NCI-H345 (cell line): Measurements from ENCODE around the gene SYF2.
"Not testable (repeated sequence)": the region's sequence is repeated elsewhere in the genome, so short reads cannot be mapped to it uniquely, and the experiment has no call there.

Experiments
- DNase-seq: peaks from one replicate; lab custom pipeline; 2025; lab: John Stamatoyannopoulos, UW

Gene SYF2

GRCh38 chr1:25246600-25247023 is 14.3 kb upstream of the SYF2 start:
- DNase-seq: peak; percentile 36

- no peak for DNase-seq
Observed at GRCh38 chr1:25245809-25246599, 13.7 kb upstream of the SYF2 start.

- DNase-seq: no peak
Observed at GRCh38 chr1:25245393-25245792, 13.1 kb upstream of the SYF2 start.

GRCh38 chr1:25243907-25244306 is 11.6 kb upstream of the SYF2 start:
- no peak for DNase-seq

- DNase-seq: peak; percentile 97
Observed at GRCh38 chr1:25239681-25240541, 7.6 kb upstream of the SYF2 start.

- no peak for DNase-seq
Observed at GRCh38 chr1:25238046-25238445, 5.7 kb upstream of the SYF2 start.

- not testable (repeated sequence) for DNase-seq
Observed at GRCh38 chr1:25236261-25236660, 4.0 kb upstream of the SYF2 start.

GRCh38 chr1:25235411-25235810 is 3.1 kb upstream of the SYF2 start:
- not testable (repeated sequence) for DNase-seq

- peak; percentile 62 for DNase-seq
Observed at GRCh38 chr1:25232866-25233784, 823 bp upstream of the SYF2 start.

- no peak for DNase-seq
Observed at GRCh38 chr1:25223471-25223870, 8.8 kb downstream of the SYF2 start.

- no peak for DNase-seq
Observed at GRCh38 chr1:25222606-25223005, 9.7 kb downstream of the SYF2 start.

- DNase-seq: no peak
Observed at GRCh38 chr1:25220666-25221065, 11.6 kb downstream of the SYF2 start.

GRCh38 chr1:25219661-25220251 is 12.5 kb downstream of the SYF2 start:
- DNase-seq: no peak

GRCh38 chr1:25217598-25218232 is 14.6 kb downstream of the SYF2 start:
- DNase-seq: no peak

GRCh38 chr1:25217015-25217414 is 15.3 kb downstream of the SYF2 start:
- DNase-seq: no peak

- DNase-seq: no peak
Observed at GRCh38 chr1:25216123-25216522, 16.2 kb downstream of the SYF2 start.

- no peak for DNase-seq
Observed at GRCh38 chr1:25212725-25213124, 19.6 kb downstream of the SYF2 start.

- DNase-seq: no peak
Observed at GRCh38 chr1:25210728-25211127, 21.6 kb downstream of the SYF2 start.

GRCh38 chr1:25209516-25209915 is 22.8 kb downstream of the SYF2 start:
- no peak for DNase-seq

GRCh38 chr1:25208561-25209222 is 23.6 kb downstream of the SYF2 start:
- no peak for DNase-seq

- no peak for DNase-seq
Observed at GRCh38 chr1:25208092-25208491, 24.2 kb downstream of the SYF2 start.
